NCI-H146 treated with DMSO at 0.1 percent for 48 hours (cell line): ENCODE measurements around the gene FSTL5.

ENCODE experiments used
- DNase-seq: peaks from one replicate; lab custom pipeline; 2025; ENCODE audit not compliant: unreplicated experiment; lab: John Stamatoyannopoulos, UW

FSTL5 gene

GRCh38 chr4:161948026-161948770, 215.6 kb downstream of the FSTL5 start:
- no peak for DNase-seq

- no peak for DNase-seq
These were observed 226.2 kb downstream of the FSTL5 start for GRCh38 chr4:161937596-161937995.

DNA sequence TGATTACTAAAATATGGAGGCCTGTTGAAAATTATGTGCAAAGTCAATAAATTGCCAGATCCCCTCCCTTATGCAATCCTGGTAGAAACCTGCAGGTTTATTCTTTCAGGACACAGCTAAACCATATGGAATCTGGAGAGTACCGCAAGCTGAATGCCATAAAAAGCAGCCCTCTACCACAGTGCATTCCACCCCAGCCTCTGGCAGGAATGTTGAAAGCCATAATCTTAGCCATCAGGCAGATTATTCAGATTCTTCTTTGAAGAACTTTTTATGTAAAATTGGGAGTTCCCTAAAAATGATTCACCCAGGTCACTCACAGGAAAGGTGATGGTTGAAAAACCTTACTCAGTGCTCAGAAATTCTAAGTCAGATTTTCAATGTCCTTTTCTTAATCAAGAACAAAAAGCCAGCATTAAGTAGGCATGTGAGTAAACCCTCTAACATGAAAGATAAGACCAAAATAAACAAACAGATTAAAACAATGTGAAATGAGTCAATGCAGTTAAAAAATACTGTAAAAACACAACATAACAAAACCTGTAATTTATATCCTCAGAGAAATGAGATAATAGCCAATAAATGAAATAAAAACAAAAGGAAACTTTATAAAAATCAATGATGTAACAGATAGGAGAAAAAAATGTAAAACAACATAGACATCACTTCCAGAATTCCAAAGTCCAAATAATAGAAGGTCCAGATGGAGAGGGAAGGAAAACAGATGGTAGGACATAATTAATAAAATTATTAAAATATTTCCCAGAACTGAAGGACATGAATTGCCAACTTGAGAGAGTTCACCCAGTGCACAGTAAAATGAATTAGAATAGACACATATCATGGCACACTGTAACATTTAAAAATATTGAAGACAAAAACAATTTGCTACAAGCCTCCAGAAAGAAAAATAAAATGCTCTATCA, 226.9 kb downstream of the FSTL5 start:
- DNase-seq: no peak

- no peak for DNase-seq
These were observed 232.7 kb downstream of the FSTL5 start for GRCh38 chr4:161931089-161931488.

- DNase-seq: no peak
These were observed 233.8 kb downstream of the FSTL5 start for GRCh38 chr4:161929956-161930355.

DNA sequence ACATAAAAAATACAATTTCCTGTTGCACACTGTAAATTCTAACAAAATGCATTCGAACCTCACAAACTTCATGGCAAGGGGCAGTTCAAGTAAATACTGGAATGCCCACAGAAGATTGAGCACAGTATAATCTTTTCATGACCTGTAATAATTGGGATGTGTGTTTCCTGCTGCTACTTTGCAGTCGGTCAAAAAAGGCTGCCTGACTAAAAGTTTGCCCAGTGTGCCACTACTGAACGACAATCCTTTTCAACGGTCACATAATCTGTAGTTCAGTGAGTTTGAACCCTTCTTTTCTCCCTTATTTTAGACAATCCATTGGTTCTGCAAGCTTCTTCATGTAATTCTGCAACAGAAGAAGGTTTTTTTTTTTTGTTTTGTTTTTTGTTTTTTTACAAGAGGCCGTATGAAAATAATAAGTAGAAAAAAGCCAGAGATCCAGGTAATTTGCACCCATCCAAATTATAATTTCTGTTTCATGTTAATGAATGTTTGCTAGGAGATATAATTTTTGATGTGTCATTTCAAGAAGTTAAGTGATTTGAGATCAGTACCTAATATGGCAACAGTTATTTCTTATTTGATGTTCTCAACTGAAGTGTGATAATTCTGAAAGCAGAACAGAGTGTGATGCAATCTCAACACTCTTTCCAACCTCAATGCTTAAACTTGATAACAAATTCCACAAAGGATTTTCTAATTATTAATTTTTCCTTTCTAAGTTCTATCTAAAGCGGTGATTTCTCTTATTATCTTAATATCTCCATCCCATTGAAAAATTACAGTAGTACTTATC, 237.6 kb downstream of the FSTL5 start:
- DNase-seq: no peak

GRCh38 chr4:161920304-161921052, 243.3 kb downstream of the FSTL5 start:
- no peak for DNase-seq

DNA sequence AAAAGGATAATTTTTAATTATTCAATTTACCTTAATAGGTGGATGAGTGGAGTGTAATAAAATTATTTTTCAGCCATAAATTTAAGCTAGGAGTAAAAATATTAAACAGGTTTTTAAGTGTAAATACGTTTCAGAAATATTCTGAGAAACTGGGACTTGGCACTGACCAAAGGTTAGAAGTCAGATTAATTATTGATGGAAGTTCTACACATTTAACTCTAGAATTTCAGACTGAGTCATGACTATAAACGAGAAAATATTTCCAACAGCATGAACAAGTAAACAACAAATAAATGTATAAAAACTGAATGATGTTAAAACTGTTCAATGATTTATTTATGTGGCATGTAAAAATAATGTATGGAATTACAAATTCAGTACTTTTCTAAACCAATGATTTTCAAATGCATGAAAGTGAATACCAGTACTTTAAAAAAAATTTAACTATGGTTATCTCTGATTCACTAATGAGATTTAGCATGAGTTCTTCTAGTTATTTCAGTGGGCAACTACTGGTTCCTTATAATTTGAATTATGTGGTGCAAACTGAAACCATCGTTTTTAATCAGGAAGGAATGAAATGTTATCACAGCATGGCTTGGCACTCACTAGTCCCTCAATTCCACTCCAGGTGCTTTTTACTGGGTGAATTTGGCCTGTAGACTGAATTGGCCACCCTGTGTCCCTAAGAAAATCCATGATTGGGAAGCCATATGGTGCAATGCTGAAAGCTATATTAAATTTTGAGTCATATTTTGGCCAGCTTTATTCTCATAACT, 244.2 kb downstream of the FSTL5 start:
- no peak for DNase-seq

- DNase-seq: no peak
These were observed 247.8 kb downstream of the FSTL5 start for GRCh38 chr4:161916035-161916434.

DNA sequence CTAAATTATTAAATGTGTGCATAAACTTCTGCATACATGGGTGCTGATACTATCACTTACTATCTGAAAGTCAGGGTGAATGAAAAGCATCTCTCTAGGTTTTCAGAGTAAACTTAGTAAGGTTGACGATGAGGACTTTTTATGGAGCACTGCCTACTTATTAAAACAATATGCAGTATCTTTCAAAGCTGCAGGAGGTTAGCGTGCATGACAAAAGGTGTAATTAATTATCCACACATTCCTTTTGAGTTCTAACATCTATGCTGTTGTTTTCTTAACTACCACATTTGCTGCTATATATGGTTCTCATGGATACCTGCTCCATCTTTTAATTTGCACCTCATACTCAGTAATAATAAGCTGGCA, 256.2 kb downstream of the FSTL5 start:
- DNase-seq: no peak

GRCh38 chr4:161906836-161907589, 256.8 kb downstream of the FSTL5 start:
- no peak for DNase-seq

GRCh38 chr4:161900110-161900509, 263.7 kb downstream of the FSTL5 start:
- no peak for DNase-seq

- DNase-seq: no peak
These were observed 269.2 kb downstream of the FSTL5 start for GRCh38 chr4:161894493-161895167.

DNA sequence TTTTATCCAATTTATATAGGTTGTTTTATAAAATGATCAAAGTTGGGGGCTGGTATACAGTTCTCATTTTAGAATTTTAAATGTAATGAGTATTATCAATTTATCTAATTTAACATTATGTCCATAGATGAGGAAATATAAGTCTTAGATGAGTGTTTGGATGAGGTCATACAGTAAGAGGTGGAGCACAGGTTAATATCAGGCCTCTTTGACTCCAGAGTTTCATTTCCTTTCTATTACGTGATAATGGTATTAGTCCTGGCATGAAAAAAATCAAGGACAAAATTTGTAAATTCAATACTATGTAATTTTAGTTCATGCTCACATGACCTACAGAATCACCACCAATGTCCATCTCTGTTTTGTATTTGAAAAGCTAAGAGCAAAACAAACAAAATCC, 269.8 kb downstream of the FSTL5 start:
- no peak for DNase-seq

- no peak for DNase-seq
These were observed 270.2 kb downstream of the FSTL5 start for GRCh38 chr4:161893566-161893965.

GRCh38 chr4:161892951-161893350, 270.8 kb downstream of the FSTL5 start:
- DNase-seq: no peak

DNA sequence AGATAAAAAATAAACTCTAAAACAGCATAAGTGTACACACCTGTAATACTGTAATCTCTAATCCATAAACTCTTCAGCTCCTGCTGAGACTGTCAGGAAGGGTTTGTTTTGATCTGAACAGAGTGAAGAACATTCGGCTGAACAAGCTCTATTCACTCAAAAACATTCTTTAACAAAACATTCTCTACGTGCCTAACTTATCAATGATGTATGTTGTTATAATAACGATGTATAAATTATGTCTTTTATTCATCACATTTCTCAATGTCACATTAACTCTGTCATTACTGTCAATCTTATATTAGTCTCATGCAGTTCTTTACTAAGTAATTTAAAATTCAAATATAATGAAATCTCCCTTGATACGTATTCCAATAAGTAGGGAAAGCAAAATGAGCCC, 280.6 kb downstream of the FSTL5 start:
- DNase-seq: no peak

DNA sequence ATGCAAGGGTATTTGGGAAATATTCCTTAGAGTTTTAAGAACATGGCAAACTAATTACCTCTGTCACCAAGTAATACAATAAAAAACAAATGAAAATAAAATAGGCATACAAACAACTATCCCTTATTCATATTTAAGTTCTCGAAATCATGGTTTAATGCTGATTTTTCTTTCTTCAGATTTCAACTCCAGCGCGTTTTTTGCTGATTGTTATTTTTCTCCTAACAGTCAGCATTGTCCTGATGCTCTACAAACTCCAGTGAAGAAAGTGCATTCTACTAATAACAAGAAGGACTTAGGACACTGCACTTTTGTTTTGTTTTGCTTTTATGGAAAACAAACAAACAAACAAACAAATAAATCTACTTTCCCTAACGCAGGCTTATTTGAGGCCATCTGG, 282.4 kb downstream of the FSTL5 start:
- DNase-seq: no peak

DNA sequence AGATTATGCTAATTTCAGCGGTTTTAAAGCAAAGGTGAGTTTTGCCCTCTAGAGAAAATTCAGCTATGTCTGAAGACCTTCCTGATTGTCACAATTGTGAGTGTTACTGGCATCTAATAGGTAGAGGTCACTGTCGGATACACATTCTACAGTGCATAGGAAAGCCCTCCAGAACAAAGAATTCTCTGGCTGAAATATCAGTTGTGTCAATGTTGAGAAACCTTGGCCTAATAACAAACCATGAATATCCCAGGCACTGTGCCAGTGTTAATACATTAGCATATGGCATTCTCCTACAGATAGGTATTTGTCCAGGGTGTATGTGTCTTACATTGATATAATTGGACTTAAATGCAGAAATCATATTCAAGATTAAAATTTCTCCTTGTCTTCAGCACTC, 294.3 kb downstream of the FSTL5 start:
- DNase-seq: no peak
